ENCODE results near the gene ZHX3.
A peak's percentile ranks its signal among the peaks of the same experiment; 100 is the strongest.
"Not testable (repeated sequence)": the region's sequence is repeated elsewhere in the genome, so short reads cannot be mapped to it uniquely, and the experiment has no call there.

Gene ZHX3

DNA sequence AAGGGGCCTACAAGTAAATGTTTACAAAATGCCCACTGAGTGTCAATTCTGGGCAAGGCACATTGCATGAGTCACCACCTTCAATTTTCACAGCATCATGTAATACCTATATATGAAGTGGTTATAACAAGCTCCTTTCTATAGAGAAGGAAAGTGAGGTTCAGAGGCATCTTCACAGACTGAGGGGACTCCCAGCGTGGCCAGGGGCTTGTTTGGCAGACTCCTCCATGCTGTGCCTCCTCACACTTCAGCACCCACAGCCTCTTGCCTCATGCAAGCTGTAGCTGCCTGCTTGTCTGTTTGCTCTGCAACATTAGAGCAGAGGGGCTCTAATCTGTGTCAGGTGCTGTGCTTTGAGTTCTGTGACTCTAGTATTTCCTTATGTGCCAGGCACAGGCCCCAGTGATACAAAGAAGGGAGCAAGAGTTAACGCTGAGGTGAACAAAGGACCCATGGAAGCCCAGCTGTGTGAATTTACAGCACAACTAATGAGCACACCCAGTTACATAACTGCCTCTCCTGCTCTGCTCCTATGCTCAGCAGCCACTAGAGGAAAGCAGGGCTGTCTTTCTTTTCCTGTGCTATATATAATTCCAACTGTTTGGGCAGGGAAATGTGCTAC, 72.3 kb downstream of the ZHX3 start:
- no peak overlapping the region for H3K4me3 ChIP-seq (ENCODE audit: low read length)
- no peak for DNase-seq (ENCODE audit: low read depth, low spot score)

DNA sequence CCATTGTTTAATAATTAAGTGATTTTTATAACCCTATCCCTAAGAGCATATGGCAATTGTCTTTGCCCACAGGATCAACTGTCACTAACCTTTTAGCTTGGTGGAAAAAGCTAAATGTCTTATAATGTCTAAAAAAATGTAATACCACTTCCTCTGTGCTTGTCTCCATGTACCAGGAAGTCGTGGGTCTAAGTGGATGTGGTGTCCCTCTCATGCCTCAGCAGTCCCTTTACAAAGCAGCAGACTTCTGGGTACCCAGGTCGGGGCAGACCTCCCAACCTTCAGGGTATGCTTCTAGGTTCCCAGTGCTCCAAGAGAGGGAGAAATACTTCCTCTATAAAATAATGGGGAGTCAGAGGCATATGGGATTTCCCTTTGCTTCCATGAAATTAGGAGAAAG, 74.7 kb downstream of the ZHX3 start:
- peak; percentile 73 for DNase-seq (ENCODE audit: low read depth, low spot score)
- no peak overlapping the region for H3K4me3 ChIP-seq (ENCODE audit: low read length)

DNA sequence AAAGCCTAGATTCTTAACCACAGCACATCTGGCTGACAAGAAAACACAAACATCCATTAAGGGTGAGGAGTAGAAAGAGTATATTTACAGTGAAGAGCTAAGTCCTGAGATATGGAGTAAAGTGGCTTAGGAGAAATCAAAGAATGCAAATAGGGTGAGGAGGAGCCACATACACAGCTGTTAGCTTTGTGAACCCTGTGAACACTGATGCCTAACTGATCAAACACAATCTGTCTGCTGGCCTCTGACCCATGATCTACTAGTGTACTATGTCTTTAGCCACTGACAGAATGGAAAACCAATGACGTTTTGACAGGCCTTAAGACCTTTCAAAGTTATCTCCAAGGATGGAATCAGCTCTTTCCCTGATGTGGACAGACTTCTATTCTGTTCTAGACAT, 75.2 kb downstream of the ZHX3 start:
- no peak for DNase-seq (ENCODE audit: low read depth, low spot score)
- H3K4me3 ChIP-seq (ENCODE audit: low read length), result no peak overlapping the region

DNA sequence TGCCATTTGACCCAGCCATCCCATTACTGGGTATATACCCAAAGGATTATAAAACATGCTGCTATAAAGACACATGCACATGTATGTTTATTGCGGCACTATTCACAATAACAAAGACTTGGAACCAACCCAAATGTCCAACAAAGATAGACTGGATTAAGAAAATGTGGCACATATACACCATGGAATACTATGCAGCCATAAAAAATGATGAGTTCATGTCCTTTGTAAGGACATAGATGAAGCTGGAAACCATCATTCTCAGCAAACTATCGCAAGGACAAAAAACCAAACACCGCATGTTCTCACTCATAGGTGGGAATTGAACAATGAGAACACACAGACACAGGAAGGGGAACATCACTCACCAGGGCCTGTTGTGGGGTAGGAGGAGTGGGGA, 80.3 kb downstream of the ZHX3 start:
- not testable (repeated sequence) for H3K4me3 ChIP-seq (ENCODE audit: low read length); DNase-seq (ENCODE audit: low read depth, low spot score)

DNA sequence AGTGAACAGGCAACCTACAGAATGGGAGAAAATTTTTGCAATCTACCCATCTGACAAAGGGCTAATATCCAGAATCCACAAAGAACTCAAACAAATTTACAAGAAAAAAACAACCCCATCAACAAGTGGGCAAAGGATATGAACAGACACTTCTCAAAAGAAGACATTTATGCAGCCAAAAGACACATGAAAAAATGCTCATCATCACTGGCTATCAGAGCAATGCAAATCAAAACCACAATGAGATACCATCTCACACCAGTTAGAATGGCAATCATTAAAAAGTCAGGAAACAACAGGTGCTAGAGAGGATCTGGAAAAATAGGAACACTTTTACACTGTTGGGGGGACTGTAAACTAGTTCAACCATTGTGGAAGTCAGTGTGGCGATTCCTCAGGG, 80.7 kb downstream of the ZHX3 start:
- DNase-seq (ENCODE audit: low read depth, low spot score); H3K4me3 ChIP-seq (ENCODE audit: low read length): not testable (repeated sequence)

DNA sequence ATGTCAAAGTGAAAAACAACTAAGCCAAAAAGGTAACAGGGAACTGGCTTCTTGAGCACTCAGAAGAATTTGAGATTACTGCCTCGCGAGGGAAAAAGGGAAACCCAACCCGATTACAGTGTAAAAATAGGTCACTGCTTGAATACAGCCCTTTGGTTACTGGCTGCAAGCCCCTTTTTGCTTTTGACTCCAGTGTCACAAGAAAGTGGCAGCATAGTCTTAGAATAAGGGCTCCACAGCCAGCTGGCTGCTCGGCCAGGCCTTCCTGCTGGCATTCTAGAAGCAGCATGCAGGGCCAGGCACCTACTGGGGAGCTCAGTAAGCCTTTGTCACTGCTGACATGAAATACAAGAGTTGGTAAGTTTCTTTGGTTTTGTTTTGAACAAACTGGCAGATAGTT, 83.0 kb downstream of the ZHX3 start:
- H3K4me3 ChIP-seq (ENCODE audit: low read length), result no peak overlapping the region
- DNase-seq (ENCODE audit: low read depth, low spot score), result no peak

DNA sequence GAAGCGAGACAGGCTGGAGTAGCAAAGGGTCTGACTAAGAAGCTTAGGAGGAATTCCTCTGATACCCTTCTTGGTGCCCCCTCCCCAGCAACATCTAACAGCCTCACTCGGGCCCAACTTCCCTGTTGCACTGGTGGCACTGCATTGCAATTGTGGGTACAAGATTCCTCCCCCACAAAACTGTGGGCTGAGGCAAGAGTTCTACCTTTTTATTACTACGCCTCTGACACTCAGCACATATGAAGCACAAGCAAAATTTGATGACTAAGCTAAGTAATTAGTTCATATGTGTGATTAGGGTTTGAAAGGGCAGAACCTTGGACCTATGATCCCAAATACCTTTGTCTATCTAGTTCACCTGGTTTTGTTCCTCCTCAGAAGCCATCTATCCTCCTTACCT, 83.5 kb downstream of the ZHX3 start:
- DNase-seq (ENCODE audit: low read depth, low spot score), result no peak
- no peak overlapping the region for H3K4me3 ChIP-seq (ENCODE audit: low read length)

DNA sequence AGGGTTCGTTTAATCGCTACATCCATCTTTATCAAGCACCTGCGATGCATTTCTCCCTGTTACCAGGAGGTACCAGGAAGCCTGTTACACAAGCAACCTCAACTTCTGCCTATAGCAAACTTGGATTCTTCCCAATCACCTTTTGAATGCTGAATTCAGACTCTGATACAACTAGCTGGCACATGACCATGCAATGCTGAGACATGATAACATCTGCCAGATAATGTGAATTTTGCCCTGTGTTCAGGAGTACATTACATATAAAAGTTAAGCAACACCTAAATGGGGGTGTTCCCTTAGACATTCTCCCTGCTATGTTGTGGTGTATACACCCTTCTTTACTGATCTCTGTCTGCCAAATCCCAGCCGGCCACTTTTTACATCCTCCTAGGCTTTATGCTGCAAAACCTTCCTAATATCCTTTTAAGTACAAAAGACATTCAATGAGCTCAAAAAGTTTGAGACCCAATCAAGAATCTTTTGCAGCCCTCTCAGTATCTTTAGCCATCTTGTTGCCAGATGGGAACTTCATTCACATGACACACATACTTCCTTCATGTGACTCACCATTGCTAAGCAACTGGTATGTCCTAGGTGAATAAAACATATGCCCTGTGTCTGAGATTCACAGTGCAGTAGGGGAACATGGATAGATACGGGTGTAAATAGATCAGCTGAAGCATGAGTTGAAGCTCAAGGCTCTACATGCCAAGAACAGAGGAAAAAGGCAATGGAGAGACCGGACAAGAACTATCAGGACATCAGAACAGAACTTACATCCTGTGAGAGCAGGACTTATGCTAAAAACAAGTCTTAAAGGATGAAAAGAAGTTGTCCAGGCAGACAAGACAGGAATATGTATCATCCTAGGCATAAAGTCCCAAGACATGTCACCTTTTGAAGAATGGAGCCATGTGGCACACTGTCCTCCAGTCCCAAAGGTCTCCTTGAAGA, 84.3 kb downstream of the ZHX3 start:
- no peak for DNase-seq (ENCODE audit: low read depth, low spot score)
- 0 out of 2 replicates have a peak overlapping the region, but pooled peaks have one; percentile 1 for H3K4me3 ChIP-seq (ENCODE audit: low read length)

DNA sequence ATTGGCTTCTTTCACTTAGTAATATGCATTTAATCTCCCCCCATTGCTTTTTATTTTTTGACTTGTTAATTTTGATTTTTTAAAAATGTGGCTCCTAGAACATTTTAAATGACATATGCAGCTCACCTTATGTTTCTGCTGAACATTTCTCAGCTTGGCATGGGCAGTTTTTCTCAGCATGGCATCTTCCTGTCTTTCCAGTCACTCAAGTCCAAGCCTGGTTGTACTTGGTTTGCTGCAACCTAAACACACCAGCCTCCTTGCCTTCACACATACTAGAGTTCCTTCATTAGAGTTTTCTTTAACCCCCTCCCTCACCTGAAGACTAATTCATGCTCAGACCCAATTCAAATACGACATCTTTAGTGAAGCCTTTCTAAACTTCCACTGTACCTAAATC, 86.4 kb downstream of the ZHX3 start:
- no peak overlapping the region for H3K4me3 ChIP-seq (ENCODE audit: low read length)
- DNase-seq (ENCODE audit: low read depth, low spot score), result no peak

DNA sequence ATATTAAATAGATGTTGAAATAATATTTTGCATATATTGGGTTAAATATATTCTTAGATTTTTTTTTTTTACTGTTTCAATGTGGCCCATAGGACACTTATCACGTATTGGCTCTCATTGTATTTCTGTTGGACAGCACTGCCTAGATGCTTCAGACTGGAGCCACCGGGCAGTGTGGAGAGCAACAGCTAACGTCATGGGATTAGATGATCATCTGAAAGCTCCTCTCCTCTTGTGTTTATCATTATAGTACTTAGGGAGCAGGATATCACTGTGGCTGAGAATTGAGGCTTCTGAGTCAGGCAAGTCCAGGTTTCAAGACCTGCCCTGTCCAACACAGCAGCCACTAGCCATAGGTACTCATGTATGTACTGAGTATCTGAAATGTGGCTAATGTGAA, 87.4 kb downstream of the ZHX3 start:
- no peak for DNase-seq (ENCODE audit: low read depth, low spot score)
- H3K4me3 ChIP-seq (ENCODE audit: low read length), result no peak overlapping the region

DNA sequence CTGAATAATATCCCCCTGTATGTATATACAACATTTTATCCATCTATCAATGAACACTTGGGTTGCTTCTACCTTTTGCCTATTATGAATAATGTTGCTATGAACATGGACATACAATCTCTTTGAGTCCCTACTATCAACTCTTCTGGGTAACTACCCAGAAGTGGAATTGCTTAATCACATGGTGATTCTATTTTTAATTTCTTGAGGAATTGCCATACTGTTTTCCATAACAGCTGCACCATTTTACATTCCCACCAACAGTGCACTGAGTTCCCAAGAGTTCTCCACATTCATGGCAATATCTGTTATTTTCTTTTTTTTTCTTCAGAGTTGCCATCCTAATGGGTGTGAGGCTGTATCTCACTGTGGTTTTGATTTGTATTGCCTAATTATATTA, 88.3 kb downstream of the ZHX3 start:
- no peak overlapping the region for H3K4me3 ChIP-seq (ENCODE audit: low read length)
- DNase-seq (ENCODE audit: low read depth, low spot score), result no peak

DNA sequence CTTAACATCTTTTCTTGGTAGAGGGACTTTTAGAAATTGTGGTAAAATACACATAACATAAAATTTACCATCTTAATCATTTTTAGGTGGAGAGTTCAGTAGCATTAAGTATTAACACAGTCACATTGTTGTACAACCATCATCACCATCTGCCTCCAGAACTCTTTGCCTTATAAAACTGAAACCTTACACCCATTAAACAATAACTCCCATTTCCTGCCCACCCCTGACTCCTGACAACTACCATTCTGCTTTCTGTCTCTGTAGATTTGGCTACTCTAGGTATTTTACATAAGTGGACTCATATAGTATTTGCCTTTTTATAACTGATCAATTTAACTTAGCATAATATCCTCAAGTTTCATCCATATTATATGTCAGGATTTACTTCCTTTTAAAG, 88.7 kb downstream of the ZHX3 start:
- H3K4me3 ChIP-seq (ENCODE audit: low read length), result no peak overlapping the region
- DNase-seq (ENCODE audit: low read depth, low spot score), result no peak

DNA sequence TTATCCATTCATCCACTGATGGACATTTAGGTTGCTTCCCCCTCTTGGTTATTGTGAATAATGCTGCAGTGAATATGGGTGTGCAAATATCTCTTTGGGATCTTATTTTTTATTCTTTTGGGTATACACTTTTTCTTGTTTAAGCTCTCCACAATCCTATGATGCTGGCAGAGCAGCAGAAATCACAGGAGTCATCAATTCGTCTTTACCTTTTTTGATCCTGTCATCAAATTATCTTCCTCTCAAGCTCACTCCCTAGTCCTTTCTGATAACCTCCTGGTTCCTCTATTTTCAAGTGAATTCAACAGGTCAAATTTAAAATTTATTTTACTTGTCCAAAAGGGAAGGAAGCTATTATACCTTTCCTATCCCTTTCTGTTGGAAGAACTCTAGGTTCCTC, 91.1 kb downstream of the ZHX3 start:
- H3K4me3 ChIP-seq (ENCODE audit: low read length), result no peak overlapping the region
- DNase-seq (ENCODE audit: low read depth, low spot score), result no peak

DNA sequence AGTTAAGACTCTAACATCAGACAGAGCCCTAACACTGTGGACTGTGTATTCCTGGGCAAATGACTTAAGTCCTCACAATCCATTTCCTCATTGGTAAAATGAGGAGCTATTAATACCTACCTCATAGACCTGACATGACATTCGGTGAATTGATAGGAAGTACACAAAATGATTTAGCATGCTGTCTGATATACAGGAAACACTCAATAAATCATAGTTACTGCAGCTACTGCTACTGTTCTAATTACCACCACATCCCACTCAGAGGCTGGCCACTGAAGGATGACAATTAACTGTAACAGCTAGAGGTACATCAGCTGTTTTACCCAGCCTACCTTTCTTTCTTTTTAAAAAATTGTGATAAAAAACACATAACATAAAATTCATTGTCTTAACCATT, 92.4 kb downstream of the ZHX3 start:
- H3K4me3 ChIP-seq (ENCODE audit: low read length), result no peak overlapping the region
- DNase-seq (ENCODE audit: low read depth, low spot score), result no peak

DNA sequence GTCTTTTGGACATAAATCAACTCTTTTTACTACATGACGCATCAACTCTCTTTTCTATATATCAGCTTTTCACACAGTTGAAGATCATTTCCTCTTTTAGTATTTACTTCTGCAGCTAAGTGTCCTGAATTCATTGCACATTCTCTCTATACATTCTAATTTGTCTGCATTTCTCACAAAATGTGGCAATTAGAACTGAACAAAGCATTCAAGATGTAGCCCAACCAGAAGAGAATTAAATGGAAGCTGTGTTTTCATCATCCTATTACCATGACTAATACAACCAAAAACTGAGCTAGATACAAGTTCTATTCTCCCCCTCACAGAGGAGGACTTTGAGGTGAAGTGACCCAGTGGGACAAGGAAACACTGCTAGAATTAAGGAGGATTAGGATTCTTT, 93.2 kb downstream of the ZHX3 start:
- DNase-seq (ENCODE audit: low read depth, low spot score), result no peak
- H3K4me3 ChIP-seq (ENCODE audit: low read length), result no peak overlapping the region

DNA sequence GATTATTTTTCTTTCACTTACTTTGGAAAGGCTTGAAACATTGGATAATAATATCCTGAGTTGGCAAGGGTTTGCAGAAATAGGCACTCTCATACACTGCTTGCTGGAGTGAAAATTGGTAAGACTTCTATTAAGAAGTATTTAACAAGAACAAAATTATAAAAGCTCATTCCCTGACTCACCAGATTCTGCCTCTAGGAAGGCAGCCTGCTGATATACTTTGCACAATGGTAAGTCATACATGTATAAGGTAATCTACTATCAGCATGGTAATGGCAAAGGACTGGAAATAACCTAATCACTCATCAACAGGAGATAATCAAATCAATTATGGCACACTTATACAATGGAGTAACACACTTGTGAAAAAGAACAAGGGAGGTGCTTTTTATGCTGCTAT, 94.4 kb downstream of the ZHX3 start:
- H3K4me3 ChIP-seq (ENCODE audit: low read length), result no peak overlapping the region
- DNase-seq (ENCODE audit: low read depth, low spot score), result no peak

DNA sequence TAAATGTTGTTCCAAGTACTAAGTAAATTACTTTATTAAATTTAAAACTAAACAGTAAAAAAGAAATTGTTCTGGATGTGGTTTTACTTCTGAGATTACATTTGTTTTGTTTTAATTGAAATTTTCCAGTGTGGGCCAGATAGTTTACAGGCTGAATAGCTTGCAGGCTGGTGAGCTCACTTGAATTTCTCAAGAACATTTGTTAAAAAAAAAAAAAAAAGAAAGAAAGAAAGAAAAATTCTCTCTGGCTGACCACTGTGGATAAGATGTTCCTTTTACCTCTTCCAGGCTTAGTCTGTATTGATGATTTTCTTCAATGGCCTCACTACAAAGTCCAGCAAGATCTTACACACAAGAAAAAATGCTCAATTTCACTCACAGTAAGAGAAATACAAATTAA, 94.8 kb downstream of the ZHX3 start:
- no peak for DNase-seq (ENCODE audit: low read depth, low spot score)
- no peak overlapping the region for H3K4me3 ChIP-seq (ENCODE audit: low read length)

DNA sequence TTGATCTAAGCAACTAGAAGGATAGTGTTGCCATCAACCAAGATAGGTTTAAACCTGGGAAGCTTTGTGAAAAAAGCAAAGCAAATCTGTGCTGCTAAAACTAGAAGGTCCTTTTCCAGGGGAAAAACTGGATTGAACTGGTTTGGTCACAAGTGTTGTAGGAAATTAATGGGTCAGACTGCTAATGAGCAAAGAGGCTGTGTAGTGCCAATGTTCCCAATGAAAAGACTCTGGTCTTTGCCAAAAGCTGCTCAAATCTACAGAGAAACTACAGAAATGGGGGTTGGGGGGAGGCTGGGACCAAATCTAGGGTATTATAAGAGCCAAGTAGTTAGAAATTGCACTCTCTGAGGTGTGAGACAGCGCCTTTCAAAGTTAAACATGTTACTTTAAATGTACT, 95.2 kb downstream of the ZHX3 start:
- no peak for DNase-seq (ENCODE audit: low read depth, low spot score)

DNA sequence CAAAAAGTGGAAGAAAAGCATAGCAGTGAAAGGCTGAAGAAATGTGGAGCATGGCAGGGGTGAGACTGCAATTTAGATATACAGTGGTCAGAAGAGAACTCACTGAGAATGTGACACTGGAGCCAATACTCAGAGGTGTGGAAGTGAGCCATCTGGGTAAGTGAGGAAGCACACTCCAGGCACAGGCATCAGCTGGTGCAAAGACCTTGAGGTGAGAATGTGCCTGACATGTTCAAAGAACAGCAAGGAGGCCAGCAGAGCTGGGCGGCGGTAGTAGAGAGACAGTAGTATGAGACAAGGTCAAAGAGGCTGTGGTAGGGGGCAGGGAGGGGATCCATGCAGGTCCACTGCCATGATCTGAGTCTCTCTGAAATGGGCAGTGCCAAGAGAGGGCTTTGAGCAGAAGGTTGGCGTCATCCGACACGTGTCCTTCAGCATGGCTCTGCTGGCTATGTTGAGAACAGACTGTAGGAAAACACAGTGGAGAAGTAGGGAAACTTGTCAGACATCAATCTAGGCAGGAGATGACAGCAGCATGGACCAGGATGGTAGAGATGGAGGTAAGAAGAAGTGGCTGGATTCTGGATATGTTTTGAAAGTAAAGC, 95.8 kb downstream of the ZHX3 start:
- DNase-seq (ENCODE audit: low read depth, low spot score), result no peak
- no peak overlapping the region for H3K4me3 ChIP-seq (ENCODE audit: low read length)

More for the DNA sequence above, 95.2 kb downstream of the ZHX3 start:
- no peak overlapping the region for H3K4me3 ChIP-seq (ENCODE audit: low read length)

DNA sequence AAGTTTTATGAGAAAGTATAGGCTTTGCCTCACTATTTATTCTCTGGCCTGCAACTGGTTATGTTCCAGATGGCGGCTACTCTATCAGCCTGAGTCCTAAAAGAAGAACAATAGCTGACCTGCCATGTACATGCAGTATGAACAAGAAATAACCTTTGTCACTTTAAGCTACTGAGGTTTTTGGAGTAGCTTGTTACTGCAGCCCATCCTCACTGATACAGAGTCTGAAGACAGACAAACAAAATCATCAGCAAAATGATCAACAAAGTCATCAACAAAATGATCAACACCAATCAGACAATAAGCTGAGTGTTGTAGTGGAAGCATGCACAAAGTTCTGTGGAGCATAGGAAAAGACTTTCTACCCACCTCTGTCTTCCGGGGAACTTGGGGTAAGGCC, 97.7 kb downstream of the ZHX3 start:
- DNase-seq (ENCODE audit: low read depth, low spot score), result no peak
- no peak overlapping the region for H3K4me3 ChIP-seq (ENCODE audit: low read length)

All from Jurkat, Clone E6-1 (cell line).